Measurements from ENCODE around the gene NMT2. TPM values are rescaled to one million over a fixed set of nuclear protein-coding genes. Genes with fewer than 3 reads are reported as not detected.

Gene NMT2
- total RNA-seq, 1 experiment from 2014 or later = 11.8 TPM

DNA sequence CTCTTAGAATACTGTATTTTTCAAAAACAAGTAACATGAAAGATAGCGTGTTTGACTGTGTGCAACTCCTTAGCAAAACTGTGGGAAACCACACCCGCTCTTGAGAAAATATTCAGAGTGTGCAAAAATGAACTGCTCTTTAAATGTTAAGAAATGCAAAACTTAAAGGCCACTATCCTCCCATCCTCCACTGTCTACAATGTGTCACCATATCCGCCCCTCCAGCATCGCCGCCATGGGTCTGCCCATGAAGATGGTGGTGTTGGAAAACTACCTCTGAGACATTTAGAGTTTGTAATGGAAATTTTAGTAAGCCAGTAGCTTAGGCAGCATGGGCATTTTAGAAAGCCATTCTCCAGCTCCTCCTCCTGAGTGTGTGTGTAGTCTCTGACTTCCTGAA is 20.1 kb upstream of the NMT2 start:
- H2BK15ac ChIP-seq (ENCODE audit: low read depth, low read length) = no peak overlapping the region
- H3K27me3 Mint-ChIP-seq (ENCODE audit: low read depth) = peaks cover 2% of the 10 kb centered on the region

More for the DNA sequence above, 20.1 kb upstream of the NMT2 start:
- no peak overlapping the region for H2BK20ac ChIP-seq (ENCODE audit: low read depth, low read length, poor library complexity, severe bottlenecking)
- no peaks in the 10 kb centered on the region for H3K79me1 ChIP-seq (ENCODE audit: insufficient read depth, low read depth, low read length, poor library complexity, severe bottlenecking)
- no peaks in the 10 kb centered on the region for H3K27me3 ChIP-seq (ENCODE audit: insufficient read depth, low read length)
- H3K23me2 ChIP-seq (ENCODE audit: insufficient read length, low read depth, low read length, poor library complexity, severe bottlenecking) = no peaks in the 10 kb centered on the region
- no peak overlapping the region for H3K14ac ChIP-seq (ENCODE audit: insufficient read depth, low read length)
- Mint-ChIP-seq H3K9me3 (no peaks in the 10 kb centered on the region; a peak in 1 of 5 replicates), H3K27ac (no peak overlapping the region), H3K4me1 (peaks cover 0 to 4% of the 10 kb centered on the region in 2 experiments; a peak in 1 of 4 replicates), H3K4me3 (no peak overlapping the region), H3K36me3 (ENCODE audit: insufficient read depth in 1 of 3, low read depth in 3 of 3) (no peaks in the 10 kb centered on the region)
- no peak overlapping the region for H2BK12ac ChIP-seq (ENCODE audit: insufficient read length, low read depth, low read length)
- H3K56ac ChIP-seq (ENCODE audit: insufficient read length, low read depth, low read length) = no peak overlapping the region
- H3K79me2 ChIP-seq (ENCODE audit: insufficient read depth, low read length) = no peaks in the 10 kb centered on the region
- no peak for DNase-seq
- no CpG with 5 or more reads among the region's 5 CpGs for WGBS (ENCODE audit: extremely low coverage, insufficient read length, low lambda C conversion rate)
- H2AK5ac ChIP-seq (ENCODE audit: insufficient read length, low read length) = no peak overlapping the region
- no peak overlapping the region for H3K18ac ChIP-seq (ENCODE audit: insufficient read length, low read depth, low read length)
- H4K91ac ChIP-seq (ENCODE audit: insufficient read length, low read depth, low read length) = no peak overlapping the region
- H3K27ac ChIP-seq (ENCODE audit: insufficient read length, low read depth, low read length) = no peak overlapping the region
- no peak overlapping the region for H4K5ac ChIP-seq (ENCODE audit: insufficient read length, low read depth, low read length)
- H2BK120ac ChIP-seq (ENCODE audit: low read depth, low read length, poor library complexity, severe bottlenecking) = no peak overlapping the region
- H3K9me3 ChIP-seq (ENCODE audit: control insufficient read depth, low read depth, low read length) = no peaks in the 10 kb centered on the region
- H4K8ac ChIP-seq (replicated peaks; ENCODE audit: insufficient read length, low read depth, low read length) = no peak overlapping the region
- no peaks in the 10 kb centered on the region for H4K20me1 ChIP-seq (ENCODE audit: control insufficient read depth, insufficient read depth, insufficient read length)
- no peak overlapping the region for H2AFZ ChIP-seq (ENCODE audit: low read length)
- no peak overlapping the region for H3K23ac ChIP-seq (ENCODE audit: insufficient read length, low read depth, low read length)
- no peak overlapping the region for H3K4ac ChIP-seq (ENCODE audit: low read depth, low read length)
- H3K9ac ChIP-seq (ENCODE audit: extremely low read depth, insufficient read length, low read length) = no peak overlapping the region
- no peak overlapping the region for H3K4me2 ChIP-seq (ENCODE audit: insufficient read depth, insufficient read length, low read length)
- no peaks in the 10 kb centered on the region for H3K4me1 ChIP-seq (ENCODE audit: insufficient read depth, low read length)
- H2BK5ac ChIP-seq (ENCODE audit: insufficient read length, low read length) = no peak overlapping the region
- TF ChIP-seq, protein P1, sequence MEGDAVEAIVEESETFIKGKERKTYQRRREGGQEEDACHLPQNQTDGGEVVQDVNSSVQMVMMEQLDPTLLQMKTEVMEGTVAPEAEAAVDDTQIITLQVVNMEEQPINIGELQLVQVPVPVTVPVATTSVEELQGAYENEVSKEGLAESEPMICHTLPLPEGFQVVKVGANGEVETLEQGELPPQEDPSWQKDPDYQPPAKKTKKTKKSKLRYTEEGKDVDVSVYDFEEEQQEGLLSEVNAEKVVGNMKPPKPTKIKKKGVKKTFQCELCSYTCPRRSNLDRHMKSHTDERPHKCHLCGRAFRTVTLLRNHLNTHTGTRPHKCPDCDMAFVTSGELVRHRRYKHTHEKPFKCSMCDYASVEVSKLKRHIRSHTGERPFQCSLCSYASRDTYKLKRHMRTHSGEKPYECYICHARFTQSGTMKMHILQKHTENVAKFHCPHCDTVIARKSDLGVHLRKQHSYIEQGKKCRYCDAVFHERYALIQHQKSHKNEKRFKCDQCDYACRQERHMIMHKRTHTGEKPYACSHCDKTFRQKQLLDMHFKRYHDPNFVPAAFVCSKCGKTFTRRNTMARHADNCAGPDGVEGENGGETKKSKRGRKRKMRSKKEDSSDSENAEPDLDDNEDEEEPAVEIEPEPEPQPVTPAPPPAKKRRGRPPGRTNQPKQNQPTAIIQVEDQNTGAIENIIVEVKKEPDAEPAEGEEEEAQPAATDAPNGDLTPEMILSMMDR (conservative IDR thresholded peaks at IDR 0.05) = no peak
- H3T11ph ChIP-seq (ENCODE audit: low read length) = no peak overlapping the region
